ENCODE results near the gene KDM7A.

The KDM7A gene

DNA sequence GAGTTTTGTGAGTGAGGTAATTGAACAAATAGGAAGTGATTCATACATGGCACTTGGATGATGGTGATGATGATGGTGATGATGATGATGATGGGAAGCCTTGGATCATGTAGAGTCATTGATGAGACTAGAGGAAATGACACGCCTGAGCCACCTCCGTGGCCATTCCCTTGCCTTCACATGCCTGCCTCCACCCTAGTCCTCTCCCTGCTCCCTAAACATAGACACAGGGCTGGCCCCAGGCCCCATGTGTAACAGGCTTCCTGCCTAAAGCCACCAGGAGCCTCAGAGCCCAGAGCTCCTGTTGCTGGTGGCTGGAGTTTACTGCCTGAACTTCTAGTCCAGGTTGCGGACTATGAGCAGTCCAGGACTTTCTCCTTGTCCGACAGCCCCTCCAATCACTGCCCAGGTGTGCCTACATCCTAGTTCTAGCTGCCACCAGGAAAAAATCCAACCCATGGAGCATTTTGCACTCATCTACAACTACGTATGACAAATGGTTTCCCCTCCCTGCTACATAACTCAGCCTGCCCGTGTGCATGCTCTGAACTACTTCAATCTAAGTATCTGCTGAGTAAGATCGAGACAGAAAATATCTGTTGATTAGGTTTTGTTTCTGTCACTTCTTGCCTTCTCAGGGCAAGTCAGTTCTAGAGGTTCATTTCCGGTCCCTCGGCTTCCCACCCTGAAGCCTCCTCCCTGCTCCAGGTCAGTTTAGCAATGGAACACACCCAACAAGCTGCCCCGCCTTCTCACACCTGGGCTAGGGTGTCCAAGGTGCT, 35.5 kb upstream of the KDM7A start:
- Histone ChIP-seq H3K4me3 (no peak overlapping the region), H3K36me3 (no peaks in the 10 kb centered on the region), H3K27ac (no peak overlapping the region), H3K9me3 (no peaks in the 10 kb centered on the region), H3K27me3 (peaks cover 0 to 4% of the 10 kb centered on the region in 2 donors), H3K4me1 (no peaks in the 10 kb centered on the region)
- intact Hi-C loops (cut with DNase I; ENCODE audit: low total_unique reads), result no loop called here
- TF ChIP-seq, protein P1, sequence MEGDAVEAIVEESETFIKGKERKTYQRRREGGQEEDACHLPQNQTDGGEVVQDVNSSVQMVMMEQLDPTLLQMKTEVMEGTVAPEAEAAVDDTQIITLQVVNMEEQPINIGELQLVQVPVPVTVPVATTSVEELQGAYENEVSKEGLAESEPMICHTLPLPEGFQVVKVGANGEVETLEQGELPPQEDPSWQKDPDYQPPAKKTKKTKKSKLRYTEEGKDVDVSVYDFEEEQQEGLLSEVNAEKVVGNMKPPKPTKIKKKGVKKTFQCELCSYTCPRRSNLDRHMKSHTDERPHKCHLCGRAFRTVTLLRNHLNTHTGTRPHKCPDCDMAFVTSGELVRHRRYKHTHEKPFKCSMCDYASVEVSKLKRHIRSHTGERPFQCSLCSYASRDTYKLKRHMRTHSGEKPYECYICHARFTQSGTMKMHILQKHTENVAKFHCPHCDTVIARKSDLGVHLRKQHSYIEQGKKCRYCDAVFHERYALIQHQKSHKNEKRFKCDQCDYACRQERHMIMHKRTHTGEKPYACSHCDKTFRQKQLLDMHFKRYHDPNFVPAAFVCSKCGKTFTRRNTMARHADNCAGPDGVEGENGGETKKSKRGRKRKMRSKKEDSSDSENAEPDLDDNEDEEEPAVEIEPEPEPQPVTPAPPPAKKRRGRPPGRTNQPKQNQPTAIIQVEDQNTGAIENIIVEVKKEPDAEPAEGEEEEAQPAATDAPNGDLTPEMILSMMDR (IDR thresholded peaks at IDR 0.05), result no peak
- no peak for DNase-seq

DNA sequence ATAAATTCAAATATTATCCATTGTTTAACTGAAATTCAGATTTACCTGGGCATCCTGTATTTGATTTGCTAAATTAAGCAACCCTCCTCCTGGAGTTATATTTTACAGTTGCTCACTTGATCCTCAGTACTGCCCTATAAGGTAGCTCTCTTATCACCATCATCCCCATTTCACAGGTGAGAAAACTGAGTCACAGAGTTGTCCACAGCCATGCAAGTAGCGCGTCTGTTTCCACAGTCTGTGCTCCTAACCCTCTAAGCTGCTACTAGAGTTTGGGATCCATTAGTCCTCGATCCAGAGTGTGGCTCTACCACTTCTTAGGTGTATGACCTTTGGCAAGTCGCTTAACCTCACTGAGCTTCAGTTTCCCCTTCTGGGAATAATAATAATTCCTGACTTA, 34.9 kb upstream of the KDM7A start:
- TF ChIP-seq, protein P1 (IDR thresholded peaks at IDR 0.05), result no peak
- Histone ChIP-seq H3K27me3 (peaks cover 0 to 4% of the 10 kb centered on the region in 2 donors), H3K9me3 (no peaks in the 10 kb centered on the region), H3K36me3 (no peaks in the 10 kb centered on the region), H3K4me3 (no peak overlapping the region), H3K27ac (no peak overlapping the region), H3K4me1 (no peaks in the 10 kb centered on the region)
- intact Hi-C loops (cut with DNase I; ENCODE audit: low total_unique reads), result no loop called here
- no peak for DNase-seq

DNA sequence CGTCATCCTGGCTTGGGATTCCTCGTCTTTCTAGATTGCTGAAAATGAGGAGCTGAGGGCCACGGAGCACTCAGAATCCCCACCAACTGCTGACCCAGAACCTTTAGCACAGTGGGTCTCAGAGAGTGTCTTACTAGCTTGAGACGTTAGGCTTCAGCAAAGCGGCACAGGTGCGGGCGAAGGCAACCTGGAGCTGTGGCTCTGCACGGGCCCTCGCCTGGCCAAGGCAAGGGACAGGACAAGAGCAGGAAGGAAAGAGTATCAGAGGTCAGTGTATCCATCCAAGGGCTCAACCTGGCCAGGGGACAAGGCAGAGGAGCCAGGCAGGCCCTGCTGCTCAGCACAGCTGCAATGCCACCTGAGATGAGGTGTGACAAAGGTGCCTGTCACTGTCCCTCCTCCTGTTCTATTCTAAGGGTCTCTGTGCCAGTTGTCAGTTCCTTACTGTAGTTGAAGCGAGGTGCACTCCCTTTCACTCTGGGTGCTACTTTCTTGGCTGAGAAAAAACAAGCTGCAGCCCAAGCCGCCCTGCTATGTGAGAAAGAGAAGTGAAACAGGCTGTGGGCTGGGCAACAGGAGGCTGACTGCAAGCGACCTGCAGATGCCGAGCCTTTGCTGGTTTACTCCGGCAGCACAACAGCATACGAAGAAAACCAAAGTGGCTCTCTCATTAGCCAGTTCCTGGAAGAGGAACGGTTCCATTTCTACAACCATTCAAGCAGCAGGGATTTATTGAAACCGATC, 33.3 kb upstream of the KDM7A start:
- intact Hi-C loops (cut with DNase I; ENCODE audit: low total_unique reads), result no loop called here
- H3K27me3 ChIP-seq, result peaks cover 0 to 4% of the 10 kb centered on the region in 2 donors
- no peak overlapping the region for H3K27ac ChIP-seq
- peak; percentile 63 to 71 for DNase-seq
- TF ChIP-seq, protein P1 (IDR thresholded peaks at IDR 0.05), result no peak
- no peaks in the 10 kb centered on the region for H3K4me1 ChIP-seq
- H3K9me3 ChIP-seq, result no peaks in the 10 kb centered on the region
- no peaks in the 10 kb centered on the region for H3K36me3 ChIP-seq
- no peak overlapping the region for H3K4me3 ChIP-seq

DNA sequence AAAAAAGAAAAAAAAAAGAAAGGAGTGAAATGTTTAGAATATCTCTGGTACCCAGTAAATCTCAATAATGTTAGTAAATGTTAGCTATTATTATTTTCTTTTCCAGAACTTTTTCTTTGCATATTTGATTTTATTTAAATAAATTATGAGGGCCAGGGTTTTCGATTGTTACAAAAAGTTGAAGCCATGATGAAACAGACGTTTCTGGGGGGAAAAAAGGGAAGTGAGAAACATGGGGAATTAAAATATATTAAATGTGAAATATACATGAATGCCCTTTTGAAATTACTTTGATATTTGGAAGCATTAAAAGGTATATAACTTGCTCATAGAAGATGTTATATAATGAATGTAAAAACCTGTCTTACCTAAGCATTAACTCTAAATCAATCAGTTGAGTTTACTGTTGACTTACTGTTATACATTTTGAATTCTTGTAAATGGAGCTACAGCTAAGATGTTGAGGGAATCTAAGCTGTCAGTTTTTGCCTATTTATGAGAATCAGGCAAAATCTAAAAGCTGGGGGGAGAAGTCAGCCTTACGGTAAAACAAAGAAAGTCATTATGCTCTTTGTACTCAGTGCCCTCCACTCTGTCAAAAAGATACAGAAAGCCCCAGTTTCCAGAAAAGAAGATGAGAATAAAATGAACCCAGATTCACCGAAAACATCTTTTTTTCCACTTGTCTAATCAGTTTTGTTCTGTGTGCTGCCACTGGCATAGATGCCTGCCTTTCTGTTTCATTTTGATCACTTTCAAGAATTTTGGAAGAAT, 30.0 kb upstream of the KDM7A start:
- Histone ChIP-seq H3K4me1 (no peaks in the 10 kb centered on the region), H3K9me3 (peaks cover 0 to 7% (median 6%) of the 10 kb centered on the region in 3 donors), H3K27ac (no peak overlapping the region), H3K27me3 (peaks cover 0 to 4% of the 10 kb centered on the region in 2 donors), H3K4me3 (no peak overlapping the region), H3K36me3 (no peaks in the 10 kb centered on the region)
- intact Hi-C loops (cut with DNase I; ENCODE audit: low total_unique reads), result no loop called here
- TF ChIP-seq, protein P1 (IDR thresholded peaks at IDR 0.05), result no peak
- no peak for DNase-seq

DNA sequence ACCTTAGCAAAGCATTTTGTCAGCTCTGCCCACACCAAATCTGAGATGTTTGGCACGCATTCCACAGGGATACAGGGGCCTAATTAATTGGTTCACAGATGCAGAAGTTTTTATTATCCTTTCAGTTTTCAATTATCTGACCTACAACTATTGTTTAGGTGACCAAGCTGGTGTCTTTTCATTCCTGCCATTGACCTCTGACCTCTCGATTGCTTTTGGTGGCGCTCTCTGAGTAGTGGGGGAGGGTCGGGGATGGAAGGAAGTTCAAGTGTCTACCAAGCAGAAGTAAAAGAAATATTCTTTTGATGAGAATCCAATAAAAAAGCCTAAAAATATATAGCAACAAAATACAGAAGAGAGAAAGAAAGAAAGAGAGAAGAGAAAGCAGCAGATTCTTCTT, 28.8 kb upstream of the KDM7A start:
- no peak for DNase-seq
- no peak overlapping the region for H3K4me3 ChIP-seq
- intact Hi-C loops (cut with DNase I; ENCODE audit: low total_unique reads), result no loop called here

More for the DNA sequence above, 28.8 kb upstream of the KDM7A start:
- H3K36me3 ChIP-seq, result no peaks in the 10 kb centered on the region
- no peak overlapping the region for H3K27ac ChIP-seq
- peaks cover 0 to 4% of the 10 kb centered on the region in 2 donors for H3K27me3 ChIP-seq
- H3K4me1 ChIP-seq, result no peaks in the 10 kb centered on the region
- TF ChIP-seq, protein P1 (IDR thresholded peaks at IDR 0.05), result no peak
- peaks cover 0 to 7% (median 6%) of the 10 kb centered on the region in 3 donors for H3K9me3 ChIP-seq

Measured in tibial artery (tissue), 4 donors.